ENCODE data around the gene CD7. TPM values are rescaled to one million over a fixed set of nuclear protein-coding genes. Genes with fewer than 3 reads are reported as not detected.

Gene CD7
- total RNA-seq, 2 experiments from 2014 or later, result 289 to 292 TPM

GRCh38 chr17:82358465-82359350, 41.3 kb upstream of the CD7 start, which contains the start of gene TEX19:
Gene TEX19 (plus strand): TSS chr17:82359247. CDS start chr17:82362151, 2,904 bp downstream.
- intact Hi-C loops (cut with micrococcal nuclease), result no loop called here
- Mint-ChIP-seq H3K9me3 (no peaks in the 10 kb centered on the region), H3K36me3 (ENCODE audit: low read depth) (no peaks in the 10 kb centered on the region), H3K27ac (no peak within 1 kb of the TSS), H3K4me1 (ENCODE audit: low read depth) (peaks cover 10% of the 10 kb centered on the region), H3K27me3 (peaks cover 12% of the 10 kb centered on the region), H3K4me3 (peak within 1 kb of the TSS; percentile 7)
- TF ChIP-seq CTCF (IDR thresholded peaks at IDR 0.05), result no peak
- ChIA-PET POLR2A (no interaction called here), CTCF (interaction anchor here (0.6 to 1.3 kb wide), 4 partner anchors 9 to 193 kb away, joined by 3 to 6 read pairs (median 4); no protein-coding TSS in a partner anchor)
- peak; percentile 58 for DNase-seq
- ATAC-seq, result peak; percentile 89

- TF ChIP-seq CTCF (IDR thresholded peaks at IDR 0.05), result no peak
- POLR2A ChIA-PET, result no interaction called here
- no peaks in the 10 kb centered on the region for H3K9me3 Mint-ChIP-seq
- H3K27me3 Mint-ChIP-seq, result peaks cover 12% of the 10 kb centered on the region
- CTCF ChIA-PET, result interaction anchor here (0.6 to 1.3 kb wide), 3 partner anchors 36 to 118 kb away, joined by 3 to 4 read pairs (median 3); no protein-coding TSS in a partner anchor
- H3K4me1 Mint-ChIP-seq (ENCODE audit: low read depth), result peaks cover 10% of the 10 kb centered on the region
- ATAC-seq (no peak), DNase-seq (no peak)
- no peaks in the 10 kb centered on the region for H3K36me3 Mint-ChIP-seq (ENCODE audit: low read depth)
- intact Hi-C loops (cut with micrococcal nuclease), result no loop called here
- H3K27ac Mint-ChIP-seq, result no peak overlapping the region
- no peak overlapping the region for H3K4me3 Mint-ChIP-seq
Observed at GRCh38 chr17:82357394-82357793, 40.0 kb upstream of the CD7 start.

- Mint-ChIP-seq H3K9me3 (no peaks in the 10 kb centered on the region), H3K27ac (no peak overlapping the region), H3K4me1 (ENCODE audit: low read depth) (peaks cover 10% of the 10 kb centered on the region), H3K4me3 (no peak overlapping the region), H3K36me3 (ENCODE audit: low read depth) (no peaks in the 10 kb centered on the region), H3K27me3 (peaks cover 12% of the 10 kb centered on the region)
- ChIA-PET POLR2A (no interaction called here), CTCF (interaction anchor here (0.6 kb wide), 1 partner anchor 119 kb away, joined by 3 read pairs; no protein-coding TSS in a partner anchor)
- intact Hi-C loops (cut with micrococcal nuclease), result no loop called here
- ATAC-seq, result no peak
- no peak for DNase-seq
- TF ChIP-seq CTCF (IDR thresholded peaks at IDR 0.05), result no peak
Observed at GRCh38 chr17:82356845-82357355, 39.5 kb upstream of the CD7 start.

GRCh38 chr17:82355770-82356427, 38.5 kb upstream of the CD7 start:
- intact Hi-C loops (cut with micrococcal nuclease), result no loop called here
- DNase-seq (no peak), ATAC-seq (no peak)
- H3K27me3 Mint-ChIP-seq, result peaks cover 12% of the 10 kb centered on the region
- no peaks in the 10 kb centered on the region for H3K9me3 Mint-ChIP-seq
- TF ChIP-seq CTCF (IDR thresholded peaks at IDR 0.05), result no peak
- H3K4me1 Mint-ChIP-seq (ENCODE audit: low read depth), result peaks cover 12% of the 10 kb centered on the region
- H3K27ac Mint-ChIP-seq, result no peak overlapping the region
- no peak overlapping the region for H3K4me3 Mint-ChIP-seq
- no peaks in the 10 kb centered on the region for H3K36me3 Mint-ChIP-seq (ENCODE audit: low read depth)
- ChIA-PET POLR2A (no interaction called here), CTCF (interaction anchor here (0.7 to 1.0 kb wide), 2 partner anchors 45 to 195 kb away, joined by 3 read pairs; no protein-coding TSS in a partner anchor)
